Right lobe of liver (tissue), 6 donors: ENCODE data around the gene MAS1L. TPM values are rescaled to one million over a fixed set of nuclear protein-coding genes. Genes with fewer than 3 reads are reported as not detected.

Source experiments
- ATAC-seq, 4 donors: fragments of 200-7000 bp; cut with Tn5 transposase; one replicate each; pipeline ENCODE4 v1.9.1; 2020; ENCODE audit warnings: mild to moderate bottlenecking in 4 of 4, moderate library complexity in 4 of 4
- DNase-seq, 3 donors: peaks; one replicate each; pipeline ENCODE4 v3.0.0-alpha.2; 2020
- H3K27ac ChIP-seq, 3 donors: fragments of 200-600 bp; one replicate each; pipeline ENCODE4 v1.8.0; 2022
- H3K27me3 ChIP-seq, 2 donors: fragments of 200-600 bp; one replicate each; pipeline ENCODE4 v1.8.0; 2022
- H3K36me3 ChIP-seq, 4 donors: fragments of 200-600 bp; sonication (generic) in 1 of 4; one replicate each; pipeline versions ENCODE4 v1.5.1 to v1.8.0; 2017 to 2022; ENCODE audit warnings: control low read depth in 1 of 4
- H3K4me1 ChIP-seq, 4 donors: fragments of 200-600 bp; sonication (generic) in 1 of 4; one replicate each; pipeline versions ENCODE4 v1.5.1 to v1.8.0; 2017 to 2022; ENCODE audit warnings: control low read depth in 1 of 4
- H3K4me3 ChIP-seq, 3 donors: fragments of 200-600 bp; one replicate each; pipeline ENCODE4 v1.8.0; 2022
- H3K9me3 ChIP-seq, 4 donors: fragments of 200-600 bp; sonication (generic) in 1 of 4; one replicate each; pipeline versions ENCODE4 v1.5.1 to v1.8.0; 2017 to 2022; ENCODE audit warnings: control low read depth in 1 of 4
- POLR2A ChIP-seq: fragments of 450-650 bp; IDR thresholded peaks from one replicate; pipeline ENCODE4 v1.6.1; 2017; ENCODE audit warnings: antibody characterized with exemption, mild to moderate bottlenecking
- WGBS: methylation state at CpG from one replicate; pipeline ENCODE4 v1.1.6; 2018; ENCODE audit warnings: low coverage, low lambda C conversion rate; ENCODE audit not compliant: insufficient coverage; ENCODE audit errors: missing lambda C conversion rate; 5-methylcytosine and 5-hydroxymethylcytosine counted together
- intact Hi-C, 2 donors: fragments of 100-400 bp; cut with DNase I; formaldehyde crosslinking; loops; one replicate each; pipeline versions ENCODE4 v1.11.2 to v1.14.1; 2022
- total RNA-seq, 6 experiments: library from RNA; depleted of rRNA in 2 of 6; stranded (reverse); fragments of >200 nt in 2 of 6; fragmentation: NEBNext Ultra II Directional in 3 of 6; extraction: Animal tissue kit (Norgen Biotek cat#: 25700) in 3 of 6; gene quantifications; one replicate each; pipeline versions ENCODE4 v1.1.0 to v1.2.4, GENCODE V29; 2016 to 2023
- TF ChIP-seq, protein P1 (sequence below), 4 donors: fragments of 200-600 bp in 3 of 4; fragments of 450-650 bp in 1 of 4; IDR thresholded peaks; one replicate each; pipeline versions ENCODE4 v1.5.1 to v1.8.0; 2016 to 2022; ENCODE audit warnings: antibody characterized with exemption in 4 of 4, mild to moderate bottlenecking in 2 of 4
- donor health status: DM: no; HTN: yes; CAD: no.
- donor health status: DM: no; HTN: no; CAD: no.
- donor health status: DM: no; HTN: no; CAD: no.
- donor health status: DM: no; HTN: yes; CAD: no.
- donor health status: DM: no; HTN: yes; CAD: no.

The MAS1L gene
- total RNA-seq, 6 experiments from 2014 or later = not detected

DNA sequence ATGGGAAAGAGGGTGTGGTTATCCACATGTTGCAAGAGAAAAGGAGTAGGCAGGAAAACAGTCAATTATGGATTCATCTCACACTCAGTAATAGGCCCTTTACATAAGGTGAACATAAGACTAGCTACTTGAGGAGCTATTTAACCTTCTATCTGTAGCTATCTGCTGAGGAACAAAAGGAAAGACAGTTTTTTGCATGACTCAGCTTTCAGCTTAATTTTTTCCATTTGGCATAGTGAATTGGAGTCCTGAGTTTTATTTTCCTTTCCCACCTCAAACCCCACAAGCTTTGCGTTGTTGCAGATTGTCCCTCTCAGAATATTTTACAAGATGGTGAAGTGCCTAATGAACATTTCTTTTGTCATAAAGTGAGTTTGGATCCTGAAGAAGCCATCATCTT is 39.4 kb upstream of the MAS1L start:
- no peak overlapping the region for H3K4me3 ChIP-seq
- DNase-seq = no peak
- intact Hi-C loops = no loop called here
- H3K36me3 ChIP-seq = no peaks in the 10 kb centered on the region
- no peak for ATAC-seq
- 91% methylated on average over 1 of the region's 1 CpG for WGBS
- no peaks in the 10 kb centered on the region for H3K27me3 ChIP-seq
- H3K9me3 ChIP-seq = no peaks in the 10 kb centered on the region
- no peak overlapping the region for H3K27ac ChIP-seq
- TF ChIP-seq POLR2A = no peak
- TF ChIP-seq, protein P1, sequence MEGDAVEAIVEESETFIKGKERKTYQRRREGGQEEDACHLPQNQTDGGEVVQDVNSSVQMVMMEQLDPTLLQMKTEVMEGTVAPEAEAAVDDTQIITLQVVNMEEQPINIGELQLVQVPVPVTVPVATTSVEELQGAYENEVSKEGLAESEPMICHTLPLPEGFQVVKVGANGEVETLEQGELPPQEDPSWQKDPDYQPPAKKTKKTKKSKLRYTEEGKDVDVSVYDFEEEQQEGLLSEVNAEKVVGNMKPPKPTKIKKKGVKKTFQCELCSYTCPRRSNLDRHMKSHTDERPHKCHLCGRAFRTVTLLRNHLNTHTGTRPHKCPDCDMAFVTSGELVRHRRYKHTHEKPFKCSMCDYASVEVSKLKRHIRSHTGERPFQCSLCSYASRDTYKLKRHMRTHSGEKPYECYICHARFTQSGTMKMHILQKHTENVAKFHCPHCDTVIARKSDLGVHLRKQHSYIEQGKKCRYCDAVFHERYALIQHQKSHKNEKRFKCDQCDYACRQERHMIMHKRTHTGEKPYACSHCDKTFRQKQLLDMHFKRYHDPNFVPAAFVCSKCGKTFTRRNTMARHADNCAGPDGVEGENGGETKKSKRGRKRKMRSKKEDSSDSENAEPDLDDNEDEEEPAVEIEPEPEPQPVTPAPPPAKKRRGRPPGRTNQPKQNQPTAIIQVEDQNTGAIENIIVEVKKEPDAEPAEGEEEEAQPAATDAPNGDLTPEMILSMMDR (IDR thresholded peaks at IDR 0.05) = no peak
- no peaks in the 10 kb centered on the region for H3K4me1 ChIP-seq

DNA sequence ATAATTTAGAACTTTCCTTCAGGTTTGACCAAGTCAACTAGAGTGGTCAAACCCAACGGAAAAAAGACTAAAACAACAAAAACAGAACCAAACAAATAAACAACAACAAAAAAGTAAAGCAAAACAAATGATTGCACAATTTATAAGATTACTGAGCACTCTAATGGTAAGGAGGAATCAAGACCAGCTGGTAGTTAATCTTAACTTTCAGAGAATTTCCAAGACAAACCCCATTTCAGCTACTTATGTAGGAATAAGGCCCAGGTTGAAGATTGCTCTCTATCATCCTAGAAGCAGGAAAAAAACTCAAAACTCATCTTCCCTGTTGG is 37.5 kb upstream of the MAS1L start:
- intact Hi-C loops = no loop called here
- ATAC-seq = no peak
- TF ChIP-seq, protein P1 (IDR thresholded peaks at IDR 0.05) = no peak
- TF ChIP-seq POLR2A = no peak

DNA sequence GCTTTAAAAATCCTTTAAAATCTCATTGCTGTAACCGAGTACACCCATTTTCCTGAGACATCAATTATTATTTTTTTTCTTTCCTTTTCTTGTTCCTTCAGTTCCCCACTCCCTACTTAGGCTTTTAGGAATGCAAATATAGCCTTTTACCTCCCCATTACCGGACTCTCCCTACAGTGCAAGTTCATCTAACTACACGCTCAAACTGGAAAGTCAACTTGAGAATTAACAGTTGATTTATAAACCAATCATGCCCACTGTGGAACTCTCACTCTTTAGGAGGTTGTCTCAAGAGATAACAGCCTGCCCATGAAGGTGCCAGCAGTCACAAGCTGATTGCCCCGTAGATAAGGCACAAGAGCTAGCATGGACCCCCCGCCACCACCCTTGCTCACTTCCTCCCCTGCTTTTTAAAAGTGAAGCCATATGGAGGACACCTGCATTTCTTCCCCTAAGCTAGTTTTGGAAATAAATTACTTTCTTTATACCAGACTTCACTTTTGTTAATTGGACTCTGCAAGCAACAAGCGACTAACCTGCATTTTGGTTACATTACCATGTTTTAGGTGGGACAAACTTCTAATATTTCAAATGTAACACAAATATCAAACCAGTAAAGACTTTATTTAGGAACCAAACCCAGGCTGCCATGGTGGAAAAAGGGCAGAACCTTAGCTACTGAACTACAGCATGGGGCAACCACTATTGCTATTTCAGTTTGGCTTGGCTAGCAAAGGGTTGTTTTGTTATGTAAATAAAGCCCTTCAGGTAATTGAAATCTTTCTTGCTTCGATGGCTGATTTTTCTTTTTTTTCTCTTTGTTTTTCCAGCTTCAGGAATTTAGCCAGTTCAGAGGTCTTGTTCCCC is 36.9 kb upstream of the MAS1L start:
- TF ChIP-seq, protein P1 (IDR thresholded peaks at IDR 0.05) = no peak
- TF ChIP-seq POLR2A = no peak
- Histone ChIP-seq H3K9me3 (no peaks in the 10 kb centered on the region), H3K4me1 (no peaks in the 10 kb centered on the region), H3K36me3 (no peaks in the 10 kb centered on the region), H3K4me3 (no peak overlapping the region), H3K27me3 (no peaks in the 10 kb centered on the region), H3K27ac (no peak overlapping the region)
- DNase-seq (no peak), ATAC-seq (no peak)
- WGBS = 49% methylated on average over 7 of the region's 7 CpGs
- intact Hi-C loops = no loop called here

More for the DNA sequence above, 37.5 kb upstream of the MAS1L start:
- Histone ChIP-seq H3K4me1 (no peaks in the 10 kb centered on the region), H3K36me3 (no peaks in the 10 kb centered on the region), H3K9me3 (no peaks in the 10 kb centered on the region), H3K27me3 (no peaks in the 10 kb centered on the region), H3K4me3 (no peak overlapping the region), H3K27ac (no peak overlapping the region)
- WGBS = 0% methylated on average over 1 of the region's 1 CpG
- DNase-seq = no peak

DNA sequence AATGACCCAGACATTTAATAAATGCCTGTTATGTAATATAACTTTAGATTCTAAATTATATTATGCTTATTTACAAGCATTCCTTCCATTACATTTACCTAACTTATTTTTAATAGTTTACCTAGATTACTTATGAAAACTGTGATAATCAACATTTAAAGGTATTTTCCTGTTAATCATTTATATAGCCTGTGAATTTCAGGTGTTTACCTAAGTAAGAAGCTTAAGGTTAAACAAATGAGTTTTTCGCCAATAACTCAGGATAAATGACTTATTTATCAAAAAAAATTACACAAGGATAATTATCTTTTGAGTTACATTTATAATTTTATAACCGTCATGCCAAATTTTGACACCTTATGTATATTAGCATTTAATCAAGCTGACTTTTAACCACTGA is 36.3 kb upstream of the MAS1L start:
- no peaks in the 10 kb centered on the region for H3K4me1 ChIP-seq
- no peak overlapping the region for H3K4me3 ChIP-seq
- 26% methylated on average over 2 of the region's 2 CpGs for WGBS
- intact Hi-C loops = no loop called here
- no peak for TF ChIP-seq POLR2A
- TF ChIP-seq, protein P1 (IDR thresholded peaks at IDR 0.05) = no peak
- no peaks in the 10 kb centered on the region for H3K27me3 ChIP-seq
- ATAC-seq (no peak), DNase-seq (no peak)
- H3K27ac ChIP-seq = no peak overlapping the region
- H3K36me3 ChIP-seq = no peaks in the 10 kb centered on the region
- no peaks in the 10 kb centered on the region for H3K9me3 ChIP-seq
